Spleen (tissue), 7 donors: ENCODE data around the gene KRT34.

Experiments used
- CTCF ChIP-seq, 11 experiments: fragments of 200-600 bp in 7 of 11; fragments of 450-650 bp in 4 of 11; sonication (generic) in 4 of 11; IDR thresholded peaks in 8 of 11; conservative IDR thresholded peaks in 3 of 11; 1 replicate in 7 of 11; 2 replicates in 4 of 11; pipeline versions ENCODE4 v1.4.0 to v1.8.0; 2016 to 2021; ENCODE audit warnings: antibody characterized with exemption in 11 of 11, inconsistent platforms in 4 of 11, mild to moderate bottlenecking in 1 of 11
- POLR2AphosphoS5 ChIP-seq, 3 donors: sonication (generic); formaldehyde crosslinking; IDR thresholded peaks; one replicate each; pipeline ENCODE4 v1.5.1; 2017; ENCODE audit warnings: antibody characterized with exemption in 3 of 3
- donor health status: DM: no; HTN: no; CAD: no; lungs with moderate emphysema.
- donor health status: DM: no; HTN: no; CAD: no.
- donor health status: DM: no; HTN: no; CAD: no.

GRCh38 chr17:41420134-41420533 is 38.0 kb upstream of the KRT34 start:
- no peak for TF ChIP-seq CTCF (IDR thresholded peaks at IDR 0.05 in 8 of 11, conservative IDR thresholded peaks at IDR 0.05 in 3 of 11)
- TF ChIP-seq POLR2AphosphoS5 (IDR thresholded peaks at IDR 0.05): no peak
